ENCODE data around the gene RAPGEF2.

DNA sequence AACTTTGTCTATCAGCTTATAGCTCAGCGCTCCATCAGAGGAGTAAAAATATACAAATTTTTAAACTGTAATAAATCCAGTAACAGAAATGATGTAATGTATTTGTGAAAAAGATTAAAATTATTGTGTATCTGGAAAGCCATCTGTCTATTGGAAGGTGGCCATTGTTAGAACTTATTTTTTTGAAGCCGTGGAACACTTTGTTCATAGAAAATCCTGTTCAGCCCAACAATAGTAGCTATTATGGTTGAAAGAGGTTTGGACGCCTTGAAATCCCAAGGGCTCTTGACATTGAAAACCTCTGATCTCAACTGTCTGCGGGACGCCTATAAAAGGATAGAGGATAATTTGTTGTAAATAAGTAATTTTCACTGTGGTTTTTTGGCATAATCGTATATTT is 98.3 kb downstream of the RAPGEF2 start:
- TF ChIP-seq, protein P1, sequence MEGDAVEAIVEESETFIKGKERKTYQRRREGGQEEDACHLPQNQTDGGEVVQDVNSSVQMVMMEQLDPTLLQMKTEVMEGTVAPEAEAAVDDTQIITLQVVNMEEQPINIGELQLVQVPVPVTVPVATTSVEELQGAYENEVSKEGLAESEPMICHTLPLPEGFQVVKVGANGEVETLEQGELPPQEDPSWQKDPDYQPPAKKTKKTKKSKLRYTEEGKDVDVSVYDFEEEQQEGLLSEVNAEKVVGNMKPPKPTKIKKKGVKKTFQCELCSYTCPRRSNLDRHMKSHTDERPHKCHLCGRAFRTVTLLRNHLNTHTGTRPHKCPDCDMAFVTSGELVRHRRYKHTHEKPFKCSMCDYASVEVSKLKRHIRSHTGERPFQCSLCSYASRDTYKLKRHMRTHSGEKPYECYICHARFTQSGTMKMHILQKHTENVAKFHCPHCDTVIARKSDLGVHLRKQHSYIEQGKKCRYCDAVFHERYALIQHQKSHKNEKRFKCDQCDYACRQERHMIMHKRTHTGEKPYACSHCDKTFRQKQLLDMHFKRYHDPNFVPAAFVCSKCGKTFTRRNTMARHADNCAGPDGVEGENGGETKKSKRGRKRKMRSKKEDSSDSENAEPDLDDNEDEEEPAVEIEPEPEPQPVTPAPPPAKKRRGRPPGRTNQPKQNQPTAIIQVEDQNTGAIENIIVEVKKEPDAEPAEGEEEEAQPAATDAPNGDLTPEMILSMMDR (conservative IDR thresholded peaks at IDR 0.05), result no peak
- TF ChIP-seq EZH2 (IDR thresholded peaks at IDR 0.05; ENCODE audit: low read depth), result no peak

Data from PC-9 (cell line).